Osteoblast (primary cell): ENCODE results near the gene HSD11B1. TPM values are rescaled to one million over a fixed set of nuclear protein-coding genes. Genes with fewer than 3 reads are reported as not detected.
A peak's percentile ranks its signal among the peaks of the same experiment; 100 is the strongest.

Experiments used
- DNase-seq: peaks from one replicate; pipeline ENCODE4 v3.0.0; 2011; ENCODE audit warnings: low spot score, mixed read lengths; ENCODE audit not compliant: insufficient read length; ENCODE audit errors: missing footprints
- H2AFZ ChIP-seq: 2 replicates; pipeline ENCODE4 v1.6.0; 2011; ENCODE audit warnings: mild to moderate bottlenecking, low read length
- H3K27ac ChIP-seq: 2 replicates; pipeline ENCODE4 v1.5.1; 2011; ENCODE audit warnings: mild to moderate bottlenecking, low read depth, low read length, moderate library complexity
- H3K27me3 ChIP-seq: 2 replicates; pipeline ENCODE4 v1.6.0; 2012; ENCODE audit warnings: mild to moderate bottlenecking, control low read depth, inconsistent platforms, low read length, moderate library complexity; ENCODE audit not compliant: insufficient read depth
- H3K36me3 ChIP-seq: 2 replicates; pipeline ENCODE4 v1.5.1; 2011; ENCODE audit warnings: mild to moderate bottlenecking, low read length, control low read depth, moderate library complexity; ENCODE audit not compliant: insufficient read depth
- H3K4me1 ChIP-seq: 2 replicates; pipeline ENCODE4 v1.5.1; 2011; ENCODE audit warnings: mild to moderate bottlenecking, low read length, control low read depth, moderate library complexity; ENCODE audit not compliant: insufficient read depth
- H3K4me2 ChIP-seq: 2 replicates; pipeline ENCODE4 v1.6.0; 2011; ENCODE audit warnings: mild to moderate bottlenecking, low read length; ENCODE audit not compliant: insufficient read depth
- H3K4me3 ChIP-seq: fragments of 200-600 bp; sonication (generic); 3 replicates; pipeline ENCODE4 v1.5.1; 2012; ENCODE audit warnings: mild to moderate bottlenecking, low read length, inconsistent platforms; ENCODE audit not compliant: insufficient read depth
- H3K79me2 ChIP-seq: 2 replicates; pipeline ENCODE4 v1.6.0; 2012; ENCODE audit warnings: mild to moderate bottlenecking, low read length, control low read depth, inconsistent platforms; ENCODE audit not compliant: insufficient read depth
- H3K9me3 ChIP-seq: 2 replicates; pipeline ENCODE4 v1.5.1; 2011; ENCODE audit warnings: low read depth, low read length, control low read depth
- H4K20me1 ChIP-seq: 2 replicates; pipeline ENCODE4 v1.6.0; 2012; ENCODE audit warnings: mild to moderate bottlenecking, low read length, control low read depth; ENCODE audit not compliant: insufficient read depth
- CTCF ChIP-seq: IDR thresholded peaks from 2 replicates; pipeline ENCODE4 v1.5.1; 2011; ENCODE audit warnings: mild to moderate bottlenecking, low read depth, low read length, moderate library complexity; ENCODE audit errors: extremely low read depth
- total RNA-seq: library from RNA; depleted of rRNA; stranded (reverse); fragments of >200 nt; gene quantifications from 2 replicates; pipeline ENCODE4 v1.2.3, GENCODE V29; 2012

The HSD11B1 gene
- total RNA-seq, 1 donor = 1.8 TPM

GRCh38 chr1:209768354-209768774 lies 63.7 kb downstream of the HSD11B1 start:
- Histone ChIP-seq H3K79me2 (no peaks in the 10 kb centered on the region), H4K20me1 (no peaks in the 10 kb centered on the region), H3K4me3 (no peak overlapping the region), H2AFZ (peak overlapping the region; percentile 88), H3K4me2 (peak overlapping the region; percentile 66), H3K27ac (peak overlapping the region; percentile 93), H3K4me1 (peaks cover 22% of the 10 kb centered on the region), H3K9me3 (no peaks in the 10 kb centered on the region), H3K27me3 (no peaks in the 10 kb centered on the region), H3K36me3 (no peaks in the 10 kb centered on the region)
- DNase-seq = no peak
- no peak for TF ChIP-seq CTCF

GRCh38 chr1:209769171-209769904 lies 64.7 kb downstream of the HSD11B1 start:
- no peaks in the 10 kb centered on the region for H3K27me3 ChIP-seq
- peak overlapping the region; percentile 88 for H2AFZ ChIP-seq
- peak overlapping the region; percentile 93 for H3K27ac ChIP-seq
- no peaks in the 10 kb centered on the region for H3K36me3 ChIP-seq
- H4K20me1 ChIP-seq = no peaks in the 10 kb centered on the region
- peak; percentile 92 for DNase-seq
- no peak for TF ChIP-seq CTCF
- H3K4me1 ChIP-seq = peaks cover 22% of the 10 kb centered on the region
- H3K79me2 ChIP-seq = no peaks in the 10 kb centered on the region
- no peaks in the 10 kb centered on the region for H3K9me3 ChIP-seq
- peak overlapping the region; percentile 18 for H3K4me3 ChIP-seq
- H3K4me2 ChIP-seq = peak overlapping the region; percentile 66

- Histone ChIP-seq H2AFZ (peak overlapping the region; percentile 88), H3K36me3 (no peaks in the 10 kb centered on the region), H3K27ac (peak overlapping the region; percentile 93), H3K4me1 (peaks cover 22% of the 10 kb centered on the region), H3K9me3 (no peaks in the 10 kb centered on the region), H4K20me1 (no peaks in the 10 kb centered on the region), H3K4me3 (peak overlapping the region; percentile 18), H3K27me3 (no peaks in the 10 kb centered on the region), H3K79me2 (no peaks in the 10 kb centered on the region), H3K4me2 (peak overlapping the region; percentile 66)
- TF ChIP-seq CTCF = no peak
- DNase-seq = no peak
Observed at GRCh38 chr1:209769971-209770370, 65.3 kb downstream of the HSD11B1 start.

- no peak overlapping the region for H3K27ac ChIP-seq
- no peaks in the 10 kb centered on the region for H3K36me3 ChIP-seq
- peaks cover 22% of the 10 kb centered on the region for H3K4me1 ChIP-seq
- H3K27me3 ChIP-seq = no peaks in the 10 kb centered on the region
- H4K20me1 ChIP-seq = no peaks in the 10 kb centered on the region
- no peaks in the 10 kb centered on the region for H3K9me3 ChIP-seq
- DNase-seq = no peak
- no peak overlapping the region for H3K4me3 ChIP-seq
- no peaks in the 10 kb centered on the region for H3K79me2 ChIP-seq
- TF ChIP-seq CTCF = no peak
- no peak overlapping the region for H2AFZ ChIP-seq
- H3K4me2 ChIP-seq = no peak overlapping the region
Observed at GRCh38 chr1:209770636-209771415, 66.2 kb downstream of the HSD11B1 start.
